Activated gamma-delta T cell treated with Interleukin-2 at 50 U/mL for 16 hours (primary cell): ENCODE data around the gene ZNF625.

Experiments used
- DNase-seq: peaks from one replicate; pipeline ENCODE4 v3.0.0-alpha.2; 2020

Gene ZNF625

DNA sequence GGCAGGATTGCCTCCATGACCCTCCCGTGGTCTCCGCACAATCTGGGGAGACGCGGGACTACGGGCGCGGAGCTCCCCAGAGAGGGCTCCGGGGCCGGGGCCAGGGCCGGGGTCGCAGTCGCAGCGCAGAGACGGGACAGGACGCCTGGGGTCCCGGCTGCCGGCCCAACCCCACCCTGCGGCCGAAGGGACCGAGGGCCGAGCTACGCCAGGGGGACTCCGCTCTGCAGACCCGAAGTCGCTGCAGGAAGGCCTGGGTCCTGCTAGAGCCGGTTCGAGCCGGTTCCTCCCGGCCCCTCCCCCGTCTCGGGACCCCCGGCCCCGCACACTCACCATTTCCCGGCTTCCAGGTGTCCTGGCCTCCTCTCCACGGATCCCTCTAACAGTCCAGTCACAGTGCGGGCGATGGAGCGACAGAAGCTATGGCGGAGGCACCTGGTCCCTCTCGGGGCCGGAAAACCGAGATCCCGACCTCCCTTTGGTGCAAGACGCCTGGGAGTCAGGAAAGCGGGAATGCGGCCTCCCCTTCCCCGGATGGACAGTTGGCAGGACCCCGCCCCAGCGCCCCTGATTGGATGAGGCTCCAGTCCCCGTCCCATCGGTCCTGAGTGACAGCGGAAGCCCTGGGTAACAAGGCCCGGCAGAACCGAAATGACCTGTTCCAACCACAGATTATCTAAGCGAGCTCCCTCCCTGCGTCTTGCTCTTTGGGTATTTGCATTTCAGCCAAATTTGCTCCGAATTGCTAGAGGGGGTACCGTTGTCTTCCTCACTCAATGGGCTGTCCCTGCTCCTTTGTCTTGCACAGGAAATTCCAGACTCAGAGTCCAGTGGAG is at the start of gene ZNF625:
Gene ZNF625 (minus strand): TSS at position 512 of the 836 bp plus-strand sequence. CDS start 176 bp downstream, at position 336.
- peak; percentile 22 for DNase-seq

DNA sequence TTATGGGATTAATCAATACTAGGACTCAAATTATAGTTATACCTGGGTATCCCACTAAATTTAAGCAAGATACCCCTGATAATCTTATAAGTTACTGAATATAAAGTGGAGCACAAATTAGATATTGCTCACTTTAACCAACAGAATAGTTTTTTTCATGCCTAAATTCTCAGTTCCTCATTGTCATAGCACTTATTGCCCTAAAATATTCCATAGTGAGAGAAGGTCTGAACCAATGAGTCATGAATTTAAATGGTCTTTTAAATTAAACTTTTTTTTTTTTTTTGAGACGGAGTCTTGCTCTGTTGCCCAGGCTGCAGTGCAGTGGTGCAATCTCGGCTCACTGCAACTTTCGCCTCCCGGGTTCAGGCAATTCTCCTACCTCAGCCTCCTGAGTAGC is 48.8 kb upstream of the ZNF625 start:
- DNase-seq = no peak

DNA sequence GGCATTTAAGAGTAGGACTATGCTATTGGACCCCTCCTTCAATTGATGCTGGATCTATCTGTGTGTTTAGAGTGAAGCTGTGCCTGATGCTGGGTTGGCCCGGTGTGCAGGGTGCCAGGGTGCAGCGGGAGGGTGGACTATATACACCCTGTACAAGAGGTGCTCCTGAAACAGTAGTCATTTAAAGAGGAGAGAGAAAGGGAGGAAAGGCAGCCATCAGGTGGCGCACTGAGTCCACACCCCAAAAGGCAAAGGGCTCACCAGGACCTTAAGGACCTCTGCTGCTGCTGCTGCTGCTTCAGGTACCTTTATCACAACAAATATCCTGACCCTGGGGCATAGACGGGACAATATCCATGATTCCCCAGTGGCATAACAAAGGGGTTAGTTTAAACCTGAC is 45.7 kb upstream of the ZNF625 start:
- DNase-seq = peak; percentile 59

DNA sequence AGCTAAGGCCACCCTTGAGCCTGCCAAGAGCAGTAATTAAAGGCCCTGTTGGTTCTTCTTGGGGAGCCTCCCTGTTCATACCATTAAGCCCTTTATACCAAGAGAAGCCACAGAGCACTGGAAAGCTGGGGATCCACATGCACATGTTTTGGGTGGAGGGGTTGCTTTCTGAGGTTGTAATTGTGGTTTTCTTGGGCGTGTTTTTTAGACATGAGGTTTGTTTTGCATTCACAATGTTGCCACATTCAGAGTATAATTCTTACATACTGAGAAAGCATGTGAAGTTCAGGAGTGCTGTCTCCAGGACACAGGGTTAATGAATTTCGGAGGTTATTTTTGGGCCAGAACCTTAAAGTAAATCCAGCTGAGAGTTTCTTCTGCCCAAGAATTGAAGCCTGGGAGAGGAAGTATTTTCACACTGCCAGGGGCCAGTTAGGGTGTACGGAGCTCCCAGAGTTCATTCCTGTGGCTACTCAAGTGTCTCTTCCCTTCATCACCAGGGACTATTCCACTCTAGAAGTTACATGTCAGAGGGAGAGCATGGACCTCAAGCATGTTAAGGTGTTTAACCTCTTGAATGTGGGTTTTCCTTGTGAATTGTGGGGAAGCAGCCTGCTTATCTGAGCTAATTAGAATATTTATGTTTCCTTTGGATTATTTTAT is 43.4 kb upstream of the ZNF625 start:
- no peak for DNase-seq

DNA sequence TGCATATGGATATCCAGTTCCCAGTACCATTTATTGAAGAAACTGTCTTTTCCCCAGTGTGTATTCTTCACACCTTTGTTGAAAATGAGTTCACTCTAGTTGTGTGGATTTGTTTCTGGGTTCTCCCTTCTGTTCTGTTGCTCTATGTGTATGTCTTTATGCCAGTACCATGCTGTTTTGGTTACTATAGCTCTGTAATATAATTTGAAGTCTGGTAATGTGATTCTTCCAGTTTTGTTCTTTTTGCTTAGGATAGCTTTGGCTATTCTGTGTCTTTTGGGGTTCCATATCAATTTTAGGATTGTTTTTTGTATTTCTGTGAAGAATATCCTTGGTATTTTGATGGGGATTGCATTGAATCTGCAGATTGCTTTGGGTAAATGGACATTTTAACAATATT is 41.6 kb upstream of the ZNF625 start:
- no peak for DNase-seq

DNA sequence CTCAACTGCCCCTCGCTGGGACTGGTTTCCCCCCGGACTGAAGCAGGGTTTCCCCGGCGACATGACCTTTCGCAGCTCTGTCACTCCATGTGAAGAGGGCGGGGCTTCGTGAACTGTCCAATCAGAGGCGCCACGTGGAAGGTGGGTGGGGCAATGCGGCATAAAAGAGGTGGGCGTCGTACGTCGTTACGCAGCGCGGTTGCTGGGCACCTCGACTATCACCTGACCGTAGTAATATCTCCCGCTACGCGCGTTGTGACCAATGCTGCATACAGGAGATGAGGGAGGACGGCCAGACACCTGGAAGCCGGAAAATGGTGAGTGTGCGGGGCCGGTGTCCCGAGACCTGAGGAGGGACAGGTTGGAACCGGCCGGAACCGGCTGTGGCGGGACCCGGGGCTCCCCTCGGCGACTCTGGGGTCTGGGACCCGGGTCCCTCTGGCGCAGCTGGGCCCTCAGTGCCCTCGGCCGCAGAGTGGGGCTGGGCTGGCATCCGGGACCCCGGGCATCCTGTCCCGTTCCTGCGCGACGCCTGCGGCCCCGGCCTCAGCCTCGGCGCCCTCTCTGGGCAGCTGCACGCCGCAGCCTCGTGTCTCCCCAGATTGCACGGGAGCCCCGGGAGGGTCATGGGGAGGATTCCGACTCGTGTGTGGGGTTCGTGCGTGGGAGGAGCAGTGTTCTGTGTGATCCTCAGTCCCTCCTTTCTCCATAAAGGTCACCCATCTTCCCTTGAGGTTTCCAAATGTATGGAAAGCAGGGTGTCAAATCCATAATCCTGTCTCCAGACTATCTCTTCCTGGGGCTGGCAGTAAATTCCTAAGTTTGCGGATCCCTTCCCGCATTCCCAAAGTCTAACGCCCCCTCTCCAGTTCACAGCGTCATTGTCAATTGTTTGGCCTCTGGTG is 38.5 kb upstream of the ZNF625 start:
- peak; percentile 71 for DNase-seq

DNA sequence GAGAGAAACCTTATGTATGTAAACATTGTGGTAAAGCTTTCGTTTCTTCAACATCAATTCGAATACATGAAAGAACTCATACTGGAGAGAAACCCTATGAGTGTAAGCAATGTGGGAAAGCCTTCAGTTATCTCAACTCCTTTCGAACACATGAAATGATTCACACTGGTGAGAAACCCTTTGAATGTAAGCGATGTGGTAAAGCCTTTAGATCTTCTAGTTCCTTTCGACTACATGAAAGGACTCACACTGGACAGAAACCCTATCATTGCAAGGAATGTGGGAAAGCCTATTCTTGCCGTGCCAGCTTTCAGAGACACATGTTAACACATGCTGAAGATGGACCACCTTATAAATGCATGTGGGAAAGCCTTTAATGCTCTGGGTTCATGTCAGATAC is 31.1 kb upstream of the ZNF625 start:
- no peak for DNase-seq

DNA sequence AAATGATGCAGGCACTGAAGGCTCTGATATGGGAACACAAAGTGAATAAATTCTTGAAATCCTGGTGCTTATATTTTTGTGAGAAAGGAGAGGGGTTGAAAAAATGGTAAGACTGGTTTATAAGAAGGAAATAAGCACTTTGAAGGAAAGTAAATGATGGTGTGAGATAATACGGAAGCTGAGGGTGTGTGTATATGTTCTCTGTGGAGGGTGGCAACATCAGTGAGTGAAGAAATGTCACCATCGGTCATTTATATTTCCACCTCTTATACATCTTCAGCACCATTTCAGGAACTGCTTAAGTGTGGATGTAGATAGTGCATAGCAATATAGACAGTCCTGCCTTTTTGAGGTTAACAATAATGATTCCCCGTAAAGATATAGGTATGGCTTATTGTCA is 23.8 kb upstream of the ZNF625 start:
- no peak for DNase-seq

DNA sequence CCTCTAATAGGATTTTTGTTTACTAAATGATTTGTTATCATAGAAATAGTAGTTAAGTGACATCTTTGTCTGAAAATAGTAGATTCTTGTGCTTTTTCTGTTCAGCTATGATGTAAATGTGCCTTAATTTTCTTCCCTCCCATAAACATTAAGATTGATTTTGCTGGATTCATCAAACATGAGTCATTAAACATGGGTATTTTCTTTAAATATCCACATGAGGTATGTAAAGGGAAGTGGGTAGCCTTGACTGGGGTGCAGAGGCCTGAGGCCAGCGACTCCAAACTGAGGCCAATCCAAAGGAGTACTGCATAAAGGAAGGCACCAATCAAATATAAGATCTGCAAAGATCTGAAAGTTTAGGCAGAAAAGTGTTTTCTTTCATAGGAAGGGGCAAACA is 10.1 kb upstream of the ZNF625 start:
- no peak for DNase-seq

DNA sequence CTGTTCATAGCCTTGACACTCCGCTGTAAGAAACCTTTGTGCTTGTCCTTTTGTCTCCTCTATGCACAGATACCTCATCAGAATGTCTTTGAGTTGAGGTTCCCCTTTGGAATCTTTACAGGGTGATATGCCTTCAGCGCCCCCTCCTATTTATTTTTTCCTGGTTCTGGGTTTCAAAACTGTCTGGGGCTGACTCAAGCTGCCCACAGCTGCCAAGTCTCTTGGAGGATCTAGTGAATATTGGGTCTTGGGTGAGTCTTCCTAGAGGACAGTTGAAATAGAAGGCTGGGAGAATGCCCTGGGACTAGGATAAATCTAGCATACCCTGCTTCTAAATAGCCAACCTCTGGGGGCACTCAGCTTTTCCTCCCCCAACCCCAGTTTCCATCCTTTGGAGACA is 7.3 kb upstream of the ZNF625 start:
- no peak for DNase-seq

DNA sequence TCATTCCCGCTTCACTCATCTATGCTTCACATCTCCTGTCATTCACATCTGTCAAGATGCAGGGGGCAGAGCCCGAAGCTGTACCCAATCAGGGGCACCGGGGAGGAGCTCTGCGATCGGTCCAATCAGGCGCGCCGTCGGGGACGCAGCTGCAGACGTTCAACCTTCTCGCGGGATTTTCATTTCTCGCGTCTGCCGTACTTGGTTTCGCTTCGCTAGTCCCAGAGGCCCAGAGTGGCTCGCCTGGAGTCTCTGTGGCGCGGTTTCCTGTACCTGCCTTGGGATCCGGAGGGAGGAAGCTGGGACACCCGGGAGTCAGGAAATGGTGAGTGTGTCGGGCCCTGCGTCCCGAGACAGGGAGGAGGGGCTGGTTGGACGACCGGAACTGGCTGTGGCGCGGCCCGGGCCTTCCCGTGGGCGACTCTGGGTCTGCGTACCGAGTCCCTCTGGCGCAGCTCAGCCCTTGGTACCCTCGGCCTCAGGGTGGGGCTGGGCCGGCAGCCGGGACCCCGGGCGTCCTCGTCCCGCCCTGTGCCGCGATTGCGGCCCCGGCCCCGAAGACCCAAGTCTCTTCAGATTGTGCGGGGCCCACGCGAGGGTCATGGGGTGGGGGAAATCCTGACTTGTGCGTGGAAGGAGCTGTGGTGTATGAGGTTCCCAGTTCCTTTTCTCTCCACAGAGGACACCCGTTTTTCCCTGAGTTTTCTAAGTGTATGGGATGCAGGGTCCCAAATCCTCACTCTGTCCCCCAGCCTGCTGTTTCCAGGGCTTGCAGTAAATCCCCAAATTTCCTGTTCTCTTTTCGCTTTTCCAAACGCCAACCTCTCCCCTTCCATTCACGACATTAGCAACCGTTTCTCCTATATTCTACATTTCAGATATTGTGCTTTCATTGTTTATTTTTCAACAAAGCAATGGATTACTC is 6.6 kb upstream of the ZNF625 start, which contains the start of gene ZNF136:
Gene ZNF136 (plus strand): TSS at position 215 of the 925 bp plus-strand sequence. CDS start 108 bp downstream, at position 323.
- peak; percentile 90 for DNase-seq

DNA sequence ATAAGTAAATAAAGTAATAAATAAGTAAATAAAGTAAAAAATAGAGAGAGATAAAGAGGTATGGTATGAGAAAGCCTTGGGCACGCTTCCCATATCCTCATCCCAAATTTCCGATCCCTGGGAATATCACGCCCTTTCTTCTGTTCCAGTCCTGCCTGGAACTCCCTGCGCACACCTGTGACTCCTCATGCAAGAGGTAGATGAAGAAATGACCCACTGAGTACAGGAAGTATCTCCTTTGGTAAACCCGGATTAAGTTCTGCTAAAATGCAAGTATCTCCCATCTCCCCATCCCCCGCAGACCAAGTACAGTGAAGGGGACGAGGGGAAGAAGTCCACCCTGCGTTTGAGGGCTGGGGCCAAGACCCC is 6.0 kb upstream of the ZNF625 start:
- DNase-seq = no peak

DNA sequence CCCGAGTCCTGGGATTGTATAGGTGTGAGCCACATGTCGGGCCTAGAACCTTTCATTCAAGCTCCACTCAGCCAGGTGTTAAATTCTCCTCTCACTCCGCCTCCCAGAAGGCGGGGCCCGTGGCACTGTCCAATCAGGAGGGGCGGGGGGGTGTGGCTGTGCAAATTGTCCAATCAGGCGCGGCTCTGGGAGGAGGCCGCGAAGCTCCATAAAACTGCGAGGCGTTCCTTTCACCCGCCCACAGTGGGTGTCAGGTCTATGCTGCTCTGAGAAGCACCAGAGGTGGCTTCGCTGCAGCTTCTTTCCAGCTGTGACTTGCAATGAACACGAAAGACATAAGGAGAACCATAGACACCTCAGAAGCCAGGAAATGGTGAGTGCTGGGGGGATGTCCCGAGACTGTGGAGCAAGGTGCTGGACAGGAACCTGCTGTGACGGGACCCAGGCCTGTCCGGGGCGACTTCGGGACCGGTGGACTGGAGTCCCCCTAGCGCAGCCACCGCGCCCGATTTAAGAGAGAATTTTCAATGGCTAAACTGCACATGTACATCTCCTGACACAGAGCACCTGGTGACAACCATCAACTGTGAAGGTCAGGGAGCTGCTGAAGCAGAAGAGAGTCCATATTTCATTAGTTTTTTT is 3.4 kb upstream of the ZNF625 start:
- no peak for DNase-seq

DNA sequence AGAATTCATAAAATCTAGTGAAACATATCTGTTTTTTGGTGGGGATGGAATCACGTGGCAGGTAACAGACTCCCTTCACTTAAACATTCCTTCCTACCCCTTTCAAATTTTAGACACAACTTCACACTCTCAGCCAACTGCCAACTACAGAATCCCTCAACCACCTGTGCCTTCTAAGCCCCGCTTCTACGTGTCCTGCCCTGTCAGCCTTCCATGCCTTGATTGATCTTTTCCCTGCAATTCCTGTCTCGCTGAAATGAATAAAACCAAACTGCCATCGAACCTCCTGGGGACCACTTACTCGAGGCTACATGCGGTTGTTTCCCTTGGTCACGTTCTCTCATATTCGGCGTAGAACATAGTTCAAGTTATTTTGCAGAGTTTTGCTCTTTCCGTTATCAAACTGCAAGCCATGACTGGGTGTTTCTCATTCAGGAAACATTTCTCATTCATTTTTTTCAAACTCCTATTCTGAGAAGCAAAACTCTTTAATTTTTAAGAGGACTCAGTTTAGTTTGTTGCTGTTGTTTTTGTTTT is 1.1 kb downstream of the ZNF625 start:
- no peak for DNase-seq

DNA sequence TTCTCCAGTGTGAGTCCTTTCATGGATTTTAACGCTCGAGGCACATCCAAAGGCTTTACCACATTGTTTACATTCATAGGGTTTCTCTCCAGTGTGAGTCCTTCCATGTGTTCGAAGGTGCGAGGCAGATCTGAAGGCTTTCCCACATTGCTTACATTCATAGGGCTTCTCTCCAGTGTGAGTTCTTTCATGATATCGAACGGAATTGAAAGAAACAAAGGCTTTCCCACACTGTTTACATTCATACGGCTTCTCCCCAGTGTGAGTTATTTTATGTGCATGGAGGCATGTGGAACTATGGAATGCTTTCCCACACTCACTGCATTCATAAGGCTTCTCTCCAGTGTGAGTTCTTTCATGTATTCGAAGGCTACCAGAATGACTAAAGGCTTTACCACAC is 11.2 kb downstream of the ZNF625 start:
- DNase-seq = no peak

DNA sequence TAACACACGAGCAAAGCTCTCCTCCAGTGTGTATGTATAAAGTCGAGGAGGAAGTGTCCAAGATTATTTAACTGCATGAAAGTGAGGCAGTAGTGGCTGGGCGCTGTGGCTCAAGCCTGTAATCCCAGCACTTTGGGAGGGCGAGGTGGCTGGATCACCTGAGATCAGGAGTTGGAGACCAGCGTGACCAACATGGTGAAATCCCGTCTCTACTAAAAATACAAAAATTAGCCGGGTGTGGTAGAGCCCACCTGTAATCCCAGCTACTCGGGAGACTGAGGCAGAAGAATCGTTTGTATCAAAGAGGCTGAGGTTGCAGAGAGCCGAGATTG is 15.2 kb downstream of the ZNF625 start:
- DNase-seq = no peak

DNA sequence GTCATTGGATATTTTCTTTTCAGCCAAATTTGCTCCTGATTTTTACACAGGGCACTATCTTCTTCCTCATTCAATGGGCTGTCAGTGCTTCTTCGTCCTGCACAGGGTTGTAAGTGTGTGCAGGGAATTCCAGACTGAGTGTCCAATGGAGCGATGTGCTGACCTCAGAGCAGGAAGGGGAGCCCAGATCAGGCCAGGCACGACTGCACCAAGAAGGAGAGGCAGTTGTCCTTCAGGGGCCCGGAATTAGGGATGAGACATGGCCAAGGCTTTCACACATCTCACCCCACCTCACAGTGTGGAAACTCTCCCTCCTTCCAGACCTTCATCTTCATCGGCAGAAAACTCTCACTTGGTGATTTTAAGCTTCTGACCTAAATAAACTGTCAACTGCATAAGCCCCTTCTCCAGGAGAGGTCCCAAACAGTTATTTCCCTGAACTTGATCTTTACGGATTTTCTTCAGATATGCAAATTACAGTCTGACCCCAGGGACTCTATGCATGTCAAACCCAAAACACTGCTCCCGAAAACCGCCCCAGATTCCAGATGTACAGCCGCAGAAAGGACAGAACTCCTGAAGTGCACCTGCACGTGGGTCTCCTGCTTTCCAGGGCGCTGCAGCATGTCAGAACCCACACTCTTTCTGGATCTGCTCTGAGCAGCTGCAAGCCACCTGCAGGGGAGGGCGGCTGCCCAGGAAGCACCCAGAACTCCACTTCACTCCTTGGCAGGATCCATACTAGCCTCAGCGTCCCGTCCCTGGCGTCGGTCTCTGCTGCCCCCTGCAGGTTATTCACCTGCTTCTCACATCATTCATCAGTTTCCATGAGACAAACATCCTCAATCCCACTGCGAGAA is 15.8 kb downstream of the ZNF625 start:
- DNase-seq = peak; percentile 85

DNA sequence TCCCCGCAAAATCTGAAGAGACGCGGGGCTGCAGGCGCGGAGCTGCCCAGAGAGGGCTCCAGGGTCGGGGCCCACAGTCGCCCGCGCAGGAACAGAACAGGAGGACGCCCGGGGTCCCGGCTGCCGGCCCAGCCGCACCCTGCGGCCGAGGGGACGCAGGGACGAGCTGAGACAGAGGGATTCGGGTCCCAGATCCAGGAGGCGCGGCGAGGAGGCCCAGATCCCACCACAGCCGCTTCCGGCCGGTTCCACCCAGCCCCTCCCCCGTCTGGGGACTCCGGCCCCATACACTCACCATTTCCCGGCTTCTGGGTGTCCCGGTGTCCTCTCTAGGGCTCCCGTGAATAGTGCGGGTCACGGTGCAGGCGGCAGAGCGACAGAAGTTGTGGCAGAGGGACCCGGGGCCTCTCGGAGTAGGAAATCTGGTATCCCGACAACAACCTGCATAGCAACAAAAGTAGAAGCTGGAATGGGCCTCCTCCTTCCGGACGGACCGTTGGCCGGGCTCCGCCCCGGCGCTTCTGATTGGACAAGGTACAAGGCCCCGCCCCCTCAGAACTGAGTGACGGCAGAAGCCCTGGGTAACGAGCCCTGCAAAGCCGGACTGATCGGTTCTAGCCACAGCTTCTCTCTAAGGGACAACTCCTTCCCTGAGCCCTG is 16.5 kb downstream of the ZNF625 start, which contains the start of gene ZNF20:
Gene ZNF20 (minus strand): TSS at position 466 of the 660 bp plus-strand sequence. CDS start 168 bp downstream, at position 298.
- DNase-seq = peak; percentile 89

DNA sequence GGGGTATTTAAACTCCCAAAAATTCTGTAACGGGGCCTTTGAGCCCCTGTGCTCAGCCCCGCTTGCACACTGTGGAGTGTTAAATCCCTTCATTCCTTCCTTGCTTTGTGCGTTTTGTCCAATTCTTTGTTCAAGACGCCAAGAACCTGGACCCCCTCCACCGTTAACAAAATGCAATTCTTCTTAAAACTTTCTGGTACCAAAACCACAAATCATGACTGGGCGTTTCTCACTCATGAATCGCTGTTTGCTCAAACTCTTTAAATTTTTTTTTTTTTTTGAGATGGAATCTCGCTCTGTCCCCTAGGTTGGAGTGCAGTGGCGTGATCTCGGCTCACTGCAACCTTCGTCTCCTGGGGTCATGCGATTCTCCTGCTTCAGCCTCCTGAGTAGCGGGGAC is 17.3 kb downstream of the ZNF625 start:
- no peak for DNase-seq
